ENCODE measurements around the gene RASGEF1B. TPM values are rescaled to one million over a fixed set of nuclear protein-coding genes. Genes with fewer than 3 reads are reported as not detected.

Gene RASGEF1B
- total RNA-seq, 1 experiment from 2014 or later, result 7.5 TPM

GRCh38 chr4:81486502-81486901 lies 14.8 kb upstream of the RASGEF1B start:
- H3K27ac ChIP-seq (ENCODE audit: insufficient read length, low read depth, low read length), result peak overlapping the region; percentile 73
- peaks cover 0 to 10% (median 2%) of the 10 kb centered on the region in 3 experiments; a peak in 3 of 7 replicates for H3K36me3 Mint-ChIP-seq (ENCODE audit: insufficient read depth in 1 of 3, low read depth in 3 of 3)
- DNase-seq, result peak; percentile 60
- H3K23me2 ChIP-seq (ENCODE audit: insufficient read length, low read depth, low read length, poor library complexity, severe bottlenecking), result no peaks in the 10 kb centered on the region
- H3K27me3 ChIP-seq (ENCODE audit: insufficient read depth, low read length), result no peaks in the 10 kb centered on the region
- H2BK12ac ChIP-seq (ENCODE audit: insufficient read length, low read depth, low read length), result no peak overlapping the region
- H3K4ac ChIP-seq (ENCODE audit: low read depth, low read length), result no peak overlapping the region
- H3K9me3 Mint-ChIP-seq, result peaks cover 8 to 9% of the 10 kb centered on the region in 2 experiments
- H3K23ac ChIP-seq (ENCODE audit: insufficient read length, low read depth, low read length), result no peak overlapping the region
- H3K4me1 Mint-ChIP-seq, result peaks cover 15 to 21% of the 10 kb centered on the region in 2 experiments
- H3K56ac ChIP-seq (ENCODE audit: insufficient read length, low read depth, low read length), result no peak overlapping the region
- H3K4me3 Mint-ChIP-seq, result peak overlapping the region in 1 of 2 experiments; percentile 45; a peak in 1 of 5 replicates
- H3K4me1 ChIP-seq (ENCODE audit: insufficient read depth, low read length), result no peaks in the 10 kb centered on the region
- H3K9me3 ChIP-seq (ENCODE audit: control insufficient read depth, low read depth, low read length), result no peaks in the 10 kb centered on the region
- no peak overlapping the region for H3K4me2 ChIP-seq (ENCODE audit: insufficient read depth, insufficient read length, low read length)
- no peak overlapping the region for H4K5ac ChIP-seq (ENCODE audit: insufficient read length, low read depth, low read length)
- no peak overlapping the region for H2BK20ac ChIP-seq (ENCODE audit: low read depth, low read length, poor library complexity, severe bottlenecking)
- H3K79me1 ChIP-seq (ENCODE audit: insufficient read depth, low read depth, low read length, poor library complexity, severe bottlenecking), result no peaks in the 10 kb centered on the region
- H2AFZ ChIP-seq (ENCODE audit: low read length), result no peak overlapping the region
- TF ChIP-seq CTCF (conservative IDR thresholded peaks at IDR 0.05), result no peak
- H2AK5ac ChIP-seq (ENCODE audit: insufficient read length, low read length), result no peak overlapping the region
- H2BK5ac ChIP-seq (ENCODE audit: insufficient read length, low read length), result no peak overlapping the region
- H2BK15ac ChIP-seq (ENCODE audit: low read depth, low read length), result no peak overlapping the region
- no peak overlapping the region for H4K8ac ChIP-seq (replicated peaks; ENCODE audit: insufficient read length, low read depth, low read length)
- H3K79me2 ChIP-seq (ENCODE audit: insufficient read depth, low read length), result no peaks in the 10 kb centered on the region
- H2BK120ac ChIP-seq (ENCODE audit: low read depth, low read length, poor library complexity, severe bottlenecking), result no peak overlapping the region
- no peaks in the 10 kb centered on the region for H4K20me1 ChIP-seq (ENCODE audit: control insufficient read depth, insufficient read depth, insufficient read length)
- H3K9ac ChIP-seq (ENCODE audit: extremely low read depth, insufficient read length, low read length), result no peak overlapping the region
- no peak overlapping the region for H3K18ac ChIP-seq (ENCODE audit: insufficient read length, low read depth, low read length)
- H3K14ac ChIP-seq (ENCODE audit: insufficient read depth, low read length), result no peak overlapping the region; the same call in 1 of the 2 replicates
- H3K27me3 Mint-ChIP-seq (ENCODE audit: low read depth), result no peaks in the 10 kb centered on the region
- H4K91ac ChIP-seq (ENCODE audit: insufficient read length, low read depth, low read length), result no peak overlapping the region
- H3T11ph ChIP-seq (ENCODE audit: low read length), result no peak overlapping the region
- H3K27ac Mint-ChIP-seq, result peak overlapping the region; percentile 60 to 95 (median 73); a peak in 5 of 7 replicates
- WGBS (ENCODE audit: extremely low coverage, insufficient read length, low lambda C conversion rate), result no CpG with 5 or more reads among the region's 1 CpG

Measured in H9 (cell line).